HepG2 (cell line): ENCODE data around the gene PNMA3. TPM values are rescaled to one million over a fixed set of nuclear protein-coding genes. Genes with fewer than 3 reads are reported as not detected.

ENCODE experiments used
- ATF1 ChIP-seq: IDR thresholded peaks from 2 replicates; pipeline ENCODE4 v1.6.1; 2016; ENCODE audit warnings: mild to moderate bottlenecking, control low read depth
- HES4 ChIP-seq: sonication (generic); formaldehyde crosslinking; IDR thresholded peaks from 2 replicates; pipeline ENCODE4 v1.9.0; 2021; ENCODE audit warnings: mild to moderate bottlenecking, missing genetic modification reagents, borderline replicate concordance
- HHEX ChIP-seq: IDR thresholded peaks from 2 replicates; pipeline ENCODE4 v1.6.1; 2016; ENCODE audit warnings: control low read depth
- PHF5A ChIP-seq: IDR thresholded peaks from one replicate; pipeline ENCODE4 v1.6.1; 2018; ENCODE audit warnings: low read depth, missing genetic modification reagents; ENCODE audit not compliant: unreplicated experiment
- RCOR2 ChIP-seq: IDR thresholded peaks from 2 replicates; pipeline ENCODE4 v1.6.1; 2016; ENCODE audit warnings: missing biosample characterization, missing genetic modification reagents
- ZNF225 ChIP-seq: sonication (generic); formaldehyde crosslinking; IDR thresholded peaks from 2 replicates; pipeline ENCODE4 v1.4.0; 2020; ENCODE audit warnings: mild to moderate bottlenecking, missing genetic modification reagents
- ZNF263 ChIP-seq: sonication (generic); formaldehyde crosslinking; IDR thresholded peaks from 2 replicates; pipeline ENCODE4 v1.4.0; 2020; ENCODE audit warnings: missing genetic modification reagents
- ZNF850 ChIP-seq: sonication (generic); formaldehyde crosslinking; conservative IDR thresholded peaks from 2 replicates; pipeline ENCODE4 v1.9.0; 2021; ENCODE audit warnings: mild to moderate bottlenecking, missing genetic modification reagents
- polyA plus RNA-seq, 8 experiments: library from polyadenylated mRNA; depleted of rRNA in 3 of 8; stranded (reverse) in 7 of 8; unstranded in 1 of 8; fragments of >200 nt; fragmentation: Illumina TruSeq in 4 of 8; extraction: Trizol in 4 of 8; gene quantifications; 2 replicates each; pipeline versions ENCODE4 v1.2.1 to v1.2.3, GENCODE V29; 2011 to 2016; ENCODE audit warnings: low read depth in 4 of 8, missing spikeins in 1 of 8, mixed read lengths in 1 of 8; ENCODE audit not compliant: insufficient read depth in 1 of 8
- total RNA-seq, 5 experiments: library from RNA; depleted of rRNA; stranded (reverse); fragments of >200 nt; fragmentation: Illumina TruSeq; extraction: Trizol; gene quantifications; 2 replicates each; pipeline ENCODE4 v1.2.3, GENCODE V29; 2016; ENCODE audit warnings: low read depth in 1 of 5
- TF ChIP-seq, protein P1 (sequence below): sonication (generic); formaldehyde crosslinking; IDR thresholded peaks from 2 replicates; pipeline ENCODE4 v1.4.0; 2020; ENCODE audit warnings: mild to moderate bottlenecking, missing genetic modification reagents
- TF ChIP-seq, protein P2 (sequence below), 2 experiments: sonication (generic) in 1 of 2; formaldehyde crosslinking in 1 of 2; IDR thresholded peaks; 2 replicates each; pipeline versions ENCODE4 v1.6.1 to v1.9.0; 2014 to 2022; ENCODE audit warnings: antibody characterized with exemption in 1 of 2, borderline replicate concordance in 1 of 2, inconsistent platforms in 1 of 2, low read depth in 1 of 2, missing genetic modification reagents in 1 of 2
- TF ChIP-seq, protein P3 (sequence below): IDR thresholded peaks from 2 replicates; pipeline ENCODE4 v1.4.0; 2020; ENCODE audit warnings: mild to moderate bottlenecking, missing genetic modification reagents
- TF ChIP-seq, protein P4 (sequence below): sonication (generic); formaldehyde crosslinking; IDR thresholded peaks from 2 replicates; pipeline ENCODE4 v1.9.0; 2021; ENCODE audit warnings: mild to moderate bottlenecking, missing genetic modification reagents

PNMA3 gene
- total and polyA plus RNA-seq, 2 of the 13 experiments (the other 11 are each of a cell fraction or from before 2014, with no cell fraction given): not detected

DNA sequence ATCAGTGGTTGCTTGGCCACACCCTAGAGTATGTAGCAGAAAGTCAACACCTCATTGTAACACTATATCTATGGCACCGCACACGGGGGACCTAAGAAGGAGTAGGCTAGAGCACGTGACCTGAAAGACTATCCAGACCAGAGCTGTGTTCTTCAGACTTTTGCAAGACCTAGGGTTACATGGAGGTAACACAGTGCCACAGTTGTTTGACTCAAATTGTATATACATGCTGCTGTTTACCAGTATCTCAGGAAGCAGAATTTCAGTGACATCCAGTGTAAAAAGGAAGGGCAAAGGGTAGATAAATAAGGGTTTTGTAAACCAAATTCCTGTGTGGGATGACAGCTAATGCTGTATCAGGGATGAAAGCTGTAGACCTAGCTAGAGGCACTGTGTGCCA is 46.1 kb downstream of the PNMA3 start (continued):
- TF ChIP-seq, protein P1, sequence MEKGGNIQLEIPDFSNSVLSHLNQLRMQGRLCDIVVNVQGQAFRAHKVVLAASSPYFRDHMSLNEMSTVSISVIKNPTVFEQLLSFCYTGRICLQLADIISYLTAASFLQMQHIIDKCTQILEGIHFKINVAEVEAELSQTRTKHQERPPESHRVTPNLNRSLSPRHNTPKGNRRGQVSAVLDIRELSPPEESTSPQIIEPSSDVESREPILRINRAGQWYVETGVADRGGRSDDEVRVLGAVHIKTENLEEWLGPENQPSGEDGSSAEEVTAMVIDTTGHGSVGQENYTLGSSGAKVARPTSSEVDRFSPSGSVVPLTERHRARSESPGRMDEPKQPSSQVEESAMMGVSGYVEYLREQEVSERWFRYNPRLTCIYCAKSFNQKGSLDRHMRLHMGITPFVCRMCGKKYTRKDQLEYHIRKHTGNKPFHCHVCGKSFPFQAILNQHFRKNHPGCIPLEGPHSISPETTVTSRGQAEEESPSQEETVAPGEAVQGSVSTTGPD (CRISPR knock-in tag): no peak
- TF ChIP-seq, protein P2, sequence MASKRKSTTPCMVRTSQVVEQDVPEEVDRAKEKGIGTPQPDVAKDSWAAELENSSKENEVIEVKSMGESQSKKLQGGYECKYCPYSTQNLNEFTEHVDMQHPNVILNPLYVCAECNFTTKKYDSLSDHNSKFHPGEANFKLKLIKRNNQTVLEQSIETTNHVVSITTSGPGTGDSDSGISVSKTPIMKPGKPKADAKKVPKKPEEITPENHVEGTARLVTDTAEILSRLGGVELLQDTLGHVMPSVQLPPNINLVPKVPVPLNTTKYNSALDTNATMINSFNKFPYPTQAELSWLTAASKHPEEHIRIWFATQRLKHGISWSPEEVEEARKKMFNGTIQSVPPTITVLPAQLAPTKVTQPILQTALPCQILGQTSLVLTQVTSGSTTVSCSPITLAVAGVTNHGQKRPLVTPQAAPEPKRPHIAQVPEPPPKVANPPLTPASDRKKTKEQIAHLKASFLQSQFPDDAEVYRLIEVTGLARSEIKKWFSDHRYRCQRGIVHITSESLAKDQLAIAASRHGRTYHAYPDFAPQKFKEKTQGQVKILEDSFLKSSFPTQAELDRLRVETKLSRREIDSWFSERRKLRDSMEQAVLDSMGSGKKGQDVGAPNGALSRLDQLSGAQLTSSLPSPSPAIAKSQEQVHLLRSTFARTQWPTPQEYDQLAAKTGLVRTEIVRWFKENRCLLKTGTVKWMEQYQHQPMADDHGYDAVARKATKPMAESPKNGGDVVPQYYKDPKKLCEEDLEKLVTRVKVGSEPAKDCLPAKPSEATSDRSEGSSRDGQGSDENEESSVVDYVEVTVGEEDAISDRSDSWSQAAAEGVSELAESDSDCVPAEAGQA (IDR thresholded peaks at IDR 0.05; ENCODE audit: low read depth): no peak
- TF ChIP-seq, protein P2 (CRISPR knock-in tag; IDR thresholded peaks at IDR 0.05; ENCODE audit: borderline replicate concordance): no peak
- TF ChIP-seq ZNF263 (CRISPR knock-in tag): no peak
- TF ChIP-seq ATF1 (CRISPR knock-in tag): no peak
- no peak for TF ChIP-seq RCOR2 (CRISPR knock-in tag)
- TF ChIP-seq, protein P3, sequence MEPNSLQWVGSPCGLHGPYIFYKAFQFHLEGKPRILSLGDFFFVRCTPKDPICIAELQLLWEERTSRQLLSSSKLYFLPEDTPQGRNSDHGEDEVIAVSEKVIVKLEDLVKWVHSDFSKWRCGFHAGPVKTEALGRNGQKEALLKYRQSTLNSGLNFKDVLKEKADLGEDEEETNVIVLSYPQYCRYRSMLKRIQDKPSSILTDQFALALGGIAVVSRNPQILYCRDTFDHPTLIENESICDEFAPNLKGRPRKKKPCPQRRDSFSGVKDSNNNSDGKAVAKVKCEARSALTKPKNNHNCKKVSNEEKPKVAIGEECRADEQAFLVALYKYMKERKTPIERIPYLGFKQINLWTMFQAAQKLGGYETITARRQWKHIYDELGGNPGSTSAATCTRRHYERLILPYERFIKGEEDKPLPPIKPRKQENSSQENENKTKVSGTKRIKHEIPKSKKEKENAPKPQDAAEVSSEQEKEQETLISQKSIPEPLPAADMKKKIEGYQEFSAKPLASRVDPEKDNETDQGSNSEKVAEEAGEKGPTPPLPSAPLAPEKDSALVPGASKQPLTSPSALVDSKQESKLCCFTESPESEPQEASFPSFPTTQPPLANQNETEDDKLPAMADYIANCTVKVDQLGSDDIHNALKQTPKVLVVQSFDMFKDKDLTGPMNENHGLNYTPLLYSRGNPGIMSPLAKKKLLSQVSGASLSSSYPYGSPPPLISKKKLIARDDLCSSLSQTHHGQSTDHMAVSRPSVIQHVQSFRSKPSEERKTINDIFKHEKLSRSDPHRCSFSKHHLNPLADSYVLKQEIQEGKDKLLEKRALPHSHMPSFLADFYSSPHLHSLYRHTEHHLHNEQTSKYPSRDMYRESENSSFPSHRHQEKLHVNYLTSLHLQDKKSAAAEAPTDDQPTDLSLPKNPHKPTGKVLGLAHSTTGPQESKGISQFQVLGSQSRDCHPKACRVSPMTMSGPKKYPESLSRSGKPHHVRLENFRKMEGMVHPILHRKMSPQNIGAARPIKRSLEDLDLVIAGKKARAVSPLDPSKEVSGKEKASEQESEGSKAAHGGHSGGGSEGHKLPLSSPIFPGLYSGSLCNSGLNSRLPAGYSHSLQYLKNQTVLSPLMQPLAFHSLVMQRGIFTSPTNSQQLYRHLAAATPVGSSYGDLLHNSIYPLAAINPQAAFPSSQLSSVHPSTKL (CRISPR knock-in tag): peak; percentile 70; the same call in 1 of the 2 replicates
- no peak for TF ChIP-seq HES4 (CRISPR knock-in tag)
- TF ChIP-seq, protein P4, sequence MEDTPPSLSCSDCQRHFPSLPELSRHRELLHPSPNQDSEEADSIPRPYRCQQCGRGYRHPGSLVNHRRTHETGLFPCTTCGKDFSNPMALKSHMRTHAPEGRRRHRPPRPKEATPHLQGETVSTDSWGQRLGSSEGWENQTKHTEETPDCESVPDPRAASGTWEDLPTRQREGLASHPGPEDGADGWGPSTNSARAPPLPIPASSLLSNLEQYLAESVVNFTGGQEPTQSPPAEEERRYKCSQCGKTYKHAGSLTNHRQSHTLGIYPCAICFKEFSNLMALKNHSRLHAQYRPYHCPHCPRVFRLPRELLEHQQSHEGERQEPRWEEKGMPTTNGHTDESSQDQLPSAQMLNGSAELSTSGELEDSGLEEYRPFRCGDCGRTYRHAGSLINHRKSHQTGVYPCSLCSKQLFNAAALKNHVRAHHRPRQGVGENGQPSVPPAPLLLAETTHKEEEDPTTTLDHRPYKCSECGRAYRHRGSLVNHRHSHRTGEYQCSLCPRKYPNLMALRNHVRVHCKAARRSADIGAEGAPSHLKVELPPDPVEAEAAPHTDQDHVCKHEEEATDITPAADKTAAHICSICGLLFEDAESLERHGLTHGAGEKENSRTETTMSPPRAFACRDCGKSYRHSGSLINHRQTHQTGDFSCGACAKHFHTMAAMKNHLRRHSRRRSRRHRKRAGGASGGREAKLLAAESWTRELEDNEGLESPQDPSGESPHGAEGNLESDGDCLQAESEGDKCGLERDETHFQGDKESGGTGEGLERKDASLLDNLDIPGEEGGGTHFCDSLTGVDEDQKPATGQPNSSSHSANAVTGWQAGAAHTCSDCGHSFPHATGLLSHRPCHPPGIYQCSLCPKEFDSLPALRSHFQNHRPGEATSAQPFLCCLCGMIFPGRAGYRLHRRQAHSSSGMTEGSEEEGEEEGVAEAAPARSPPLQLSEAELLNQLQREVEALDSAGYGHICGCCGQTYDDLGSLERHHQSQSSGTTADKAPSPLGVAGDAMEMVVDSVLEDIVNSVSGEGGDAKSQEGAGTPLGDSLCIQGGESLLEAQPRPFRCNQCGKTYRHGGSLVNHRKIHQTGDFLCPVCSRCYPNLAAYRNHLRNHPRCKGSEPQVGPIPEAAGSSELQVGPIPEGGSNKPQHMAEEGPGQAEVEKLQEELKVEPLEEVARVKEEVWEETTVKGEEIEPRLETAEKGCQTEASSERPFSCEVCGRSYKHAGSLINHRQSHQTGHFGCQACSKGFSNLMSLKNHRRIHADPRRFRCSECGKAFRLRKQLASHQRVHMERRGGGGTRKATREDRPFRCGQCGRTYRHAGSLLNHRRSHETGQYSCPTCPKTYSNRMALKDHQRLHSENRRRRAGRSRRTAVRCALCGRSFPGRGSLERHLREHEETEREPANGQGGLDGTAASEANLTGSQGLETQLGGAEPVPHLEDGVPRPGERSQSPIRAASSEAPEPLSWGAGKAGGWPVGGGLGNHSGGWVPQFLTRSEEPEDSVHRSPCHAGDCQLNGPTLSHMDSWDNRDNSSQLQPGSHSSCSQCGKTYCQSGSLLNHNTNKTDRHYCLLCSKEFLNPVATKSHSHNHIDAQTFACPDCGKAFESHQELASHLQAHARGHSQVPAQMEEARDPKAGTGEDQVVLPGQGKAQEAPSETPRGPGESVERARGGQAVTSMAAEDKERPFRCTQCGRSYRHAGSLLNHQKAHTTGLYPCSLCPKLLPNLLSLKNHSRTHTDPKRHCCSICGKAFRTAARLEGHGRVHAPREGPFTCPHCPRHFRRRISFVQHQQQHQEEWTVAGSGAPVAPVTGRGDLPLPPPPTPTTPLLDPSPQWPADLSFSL (CRISPR knock-in tag): no peak
- no peak for TF ChIP-seq ZNF850 (CRISPR knock-in tag)
- TF ChIP-seq ZNF225 (CRISPR knock-in tag): no peak
- no peak for TF ChIP-seq PHF5A (CRISPR knock-in tag)
- TF ChIP-seq HHEX (CRISPR knock-in tag): no peak
